HG03095 (cell line): ENCODE measurements around the gene SLC6A16.
A peak's percentile ranks its signal among the peaks of the same experiment; 100 is the strongest.
"Not testable (repeated sequence)": the region's sequence is repeated elsewhere in the genome, so short reads cannot be mapped to it uniquely, and the experiment has no call there.

Experiments
- ATAC-seq: cut with Tn5 transposase; IDR thresholded peaks from one replicate; pipeline ENCODE4 v1.9.1; 2021; ENCODE audit warnings: moderate library complexity; ENCODE audit not compliant: unreplicated experiment

SLC6A16 gene

DNA sequence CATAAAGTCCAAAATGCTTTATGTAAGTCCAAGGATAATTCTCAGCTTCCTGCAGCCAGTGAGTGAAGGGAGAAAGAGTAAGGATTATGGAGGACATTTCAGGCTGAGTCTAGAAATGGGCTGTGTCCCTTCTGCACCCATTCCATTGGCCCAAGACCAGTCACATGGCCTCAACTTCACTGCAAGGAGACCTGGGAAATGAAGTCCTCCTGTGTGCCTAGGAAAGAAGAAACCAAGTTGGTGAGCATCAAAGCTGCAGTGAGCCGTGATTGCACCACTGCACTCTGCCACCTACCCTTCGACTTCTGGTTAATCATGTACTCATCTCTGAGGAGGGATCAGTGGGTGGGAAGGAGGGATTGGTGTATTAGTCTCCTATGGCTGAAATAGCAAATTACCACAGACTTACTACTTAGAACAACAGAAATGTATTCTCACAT, 6.6 kb upstream of the SLC6A16 start:
- ATAC-seq, result peak; percentile 41

DNA sequence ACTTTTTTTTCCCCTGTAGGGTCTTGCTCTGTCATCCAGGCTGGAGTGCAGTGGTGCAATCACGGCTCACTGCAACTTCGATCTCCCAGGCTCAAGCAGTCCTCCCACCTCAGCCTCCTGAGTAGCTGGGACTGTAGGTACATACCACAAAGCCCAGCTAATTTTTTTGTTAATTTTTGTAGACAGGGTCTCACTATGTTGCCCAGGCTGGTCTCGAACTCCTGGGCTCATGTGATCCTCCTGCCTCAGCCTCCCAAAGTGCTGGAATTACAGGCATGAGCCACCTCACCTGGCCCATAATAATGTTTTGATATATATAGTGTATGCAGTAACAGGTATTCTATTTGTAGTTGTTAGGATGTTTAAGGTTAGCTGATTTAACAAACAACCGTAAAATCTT, 6.2 kb upstream of the SLC6A16 start:
- ATAC-seq, result not testable (repeated sequence)

DNA sequence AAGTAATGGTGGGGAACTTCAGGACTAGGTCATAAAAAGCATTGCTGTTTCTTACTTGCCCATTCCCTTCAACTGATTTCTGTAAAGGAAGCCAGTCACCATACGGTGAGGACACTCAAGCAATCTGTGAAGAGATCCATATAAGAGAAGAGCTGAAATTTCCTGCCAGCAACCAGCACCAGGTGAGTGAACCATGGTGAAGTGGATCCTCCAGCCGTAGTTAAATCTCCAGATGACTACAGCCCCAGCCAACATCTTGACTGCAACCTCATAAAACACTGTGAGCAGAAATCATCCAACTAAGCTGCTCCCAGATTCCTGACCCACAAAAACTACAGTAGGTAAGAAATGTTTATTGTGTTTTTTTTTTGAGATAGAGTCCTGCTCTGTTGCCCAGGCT, 3.8 kb upstream of the SLC6A16 start:
- no peak for ATAC-seq

DNA sequence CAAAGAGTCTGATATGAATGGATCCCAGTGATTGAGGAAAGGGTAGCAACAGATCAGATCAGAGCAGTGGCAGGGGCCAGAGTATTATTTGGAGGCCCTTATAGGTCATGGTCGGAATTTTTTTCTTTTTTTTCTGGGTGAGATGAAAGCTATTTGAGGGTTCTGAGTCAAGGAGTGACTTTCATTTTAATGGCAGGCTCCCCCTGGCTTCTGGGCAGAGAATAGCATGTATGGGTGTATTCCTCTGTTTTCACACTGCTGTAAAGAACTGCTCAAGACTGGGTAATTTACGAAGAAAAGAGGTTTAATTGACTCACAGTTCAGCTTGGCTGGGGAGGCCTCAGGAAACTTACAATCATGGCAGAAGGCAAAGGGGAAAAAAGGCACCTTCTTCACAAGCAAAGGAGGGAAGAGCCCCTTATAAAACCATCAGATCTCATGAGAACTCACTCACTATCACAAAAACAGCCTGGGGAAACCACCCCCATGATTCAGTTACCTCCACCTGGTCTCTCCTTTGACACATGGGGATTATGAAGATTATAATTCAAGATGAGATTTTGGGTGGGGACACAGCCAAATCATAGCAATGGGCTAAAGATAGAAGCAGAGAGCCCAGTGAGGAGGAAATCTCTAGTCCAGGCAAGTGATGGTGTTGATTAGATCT, 3.0 kb upstream of the SLC6A16 start:
- no peak for ATAC-seq

DNA sequence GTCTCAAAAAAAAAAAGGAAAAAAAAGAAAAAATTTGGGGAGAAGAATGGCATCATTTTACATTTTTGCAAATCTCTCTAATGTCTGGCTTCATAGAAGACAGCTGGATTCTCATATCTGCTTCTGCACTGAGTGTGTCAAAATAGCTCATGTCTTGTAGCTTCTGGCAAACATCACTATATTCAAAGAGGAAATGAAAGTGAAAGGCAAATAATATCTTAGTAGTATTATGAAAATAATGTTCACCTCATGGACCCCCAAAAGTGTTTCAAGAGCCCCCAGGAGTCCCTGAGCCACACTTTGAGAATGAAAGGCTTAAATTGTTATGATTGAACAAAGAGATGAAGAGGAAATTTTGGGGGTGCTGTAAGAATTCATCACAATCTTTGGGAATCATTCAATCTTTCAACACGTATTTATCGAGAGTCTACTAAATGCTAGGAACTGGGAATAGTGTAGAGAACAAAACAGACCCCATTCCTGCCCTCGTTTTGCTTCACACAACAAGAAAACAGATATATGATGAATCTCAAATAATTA, 1.2 kb upstream of the SLC6A16 start:
- no peak for ATAC-seq

DNA sequence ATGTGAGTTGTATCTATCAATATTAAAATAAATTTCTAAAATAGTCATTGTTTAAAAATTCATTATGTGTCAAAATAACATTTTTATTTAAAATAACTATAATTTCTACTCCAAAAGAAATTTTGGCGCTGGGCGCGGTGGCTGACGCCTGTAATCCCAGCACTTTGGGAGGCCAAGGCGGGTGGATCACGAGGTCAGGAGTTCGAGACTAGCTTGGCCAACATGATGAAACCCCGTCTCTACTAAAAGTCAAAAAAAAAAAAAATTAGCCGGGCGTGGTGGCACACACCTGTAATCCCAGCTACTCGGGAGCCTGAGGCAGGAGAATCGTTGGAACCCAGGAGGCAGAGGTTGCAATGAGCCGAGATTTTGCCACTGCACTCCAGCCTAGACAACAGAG, 765 bp upstream of the SLC6A16 start:
- not testable (repeated sequence) for ATAC-seq

DNA sequence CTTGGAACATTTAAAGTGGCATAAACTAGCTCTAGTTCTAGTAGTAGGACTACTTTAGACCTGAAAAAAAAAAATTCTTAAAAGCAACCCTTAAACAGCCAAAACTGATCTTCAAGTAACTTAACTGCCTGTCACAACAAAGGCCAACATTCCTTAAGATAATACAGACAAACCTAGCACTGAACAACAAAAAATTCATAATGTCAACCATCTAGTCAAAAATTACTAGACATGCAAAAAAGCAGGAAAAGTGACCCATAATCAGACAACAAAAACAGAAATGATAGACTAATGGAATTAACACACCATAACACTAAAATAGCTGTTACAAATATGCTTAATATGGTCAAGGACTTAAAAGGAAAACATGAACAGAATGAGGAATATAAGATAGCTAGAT, 6.7 kb downstream of the SLC6A16 start:
- no peak for ATAC-seq

DNA sequence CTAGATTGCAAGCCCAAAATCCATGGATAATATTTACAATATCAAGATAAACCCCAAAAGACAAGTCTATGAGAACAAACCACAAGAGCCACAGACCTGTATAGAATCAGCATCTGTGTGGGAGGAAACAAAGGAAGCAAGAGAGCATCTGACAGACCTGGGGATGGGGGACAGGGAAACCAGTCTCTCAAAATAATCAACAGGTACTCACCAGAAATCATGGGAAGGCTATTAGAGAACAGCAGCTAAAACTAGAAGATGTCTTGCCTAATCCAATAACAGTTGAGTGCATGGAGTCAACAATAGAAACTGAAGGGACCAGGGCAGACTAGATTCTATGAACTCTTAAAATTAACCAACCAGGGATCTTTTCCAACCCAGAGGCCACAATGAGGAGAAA, 8.7 kb downstream of the SLC6A16 start:
- no peak for ATAC-seq

DNA sequence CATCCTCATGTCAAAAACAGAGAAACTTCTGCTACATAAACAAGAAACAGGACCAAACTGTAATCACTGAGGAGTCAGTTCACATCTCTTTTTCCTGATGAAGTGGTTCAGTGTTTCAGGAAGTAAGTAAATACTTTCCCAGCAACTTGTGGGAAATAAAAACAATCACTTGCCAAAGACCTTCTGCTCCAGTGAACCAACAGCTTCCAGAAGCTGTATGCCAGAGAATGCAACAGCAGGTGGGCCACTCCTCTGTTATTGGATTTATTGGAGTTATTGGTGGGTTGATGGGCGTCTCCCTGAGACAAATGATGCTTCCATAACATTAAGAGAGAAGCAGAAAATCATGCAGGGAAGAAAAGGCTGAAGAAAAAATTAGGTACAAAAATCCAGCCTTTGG, 9.9 kb downstream of the SLC6A16 start:
- no peak for ATAC-seq

DNA sequence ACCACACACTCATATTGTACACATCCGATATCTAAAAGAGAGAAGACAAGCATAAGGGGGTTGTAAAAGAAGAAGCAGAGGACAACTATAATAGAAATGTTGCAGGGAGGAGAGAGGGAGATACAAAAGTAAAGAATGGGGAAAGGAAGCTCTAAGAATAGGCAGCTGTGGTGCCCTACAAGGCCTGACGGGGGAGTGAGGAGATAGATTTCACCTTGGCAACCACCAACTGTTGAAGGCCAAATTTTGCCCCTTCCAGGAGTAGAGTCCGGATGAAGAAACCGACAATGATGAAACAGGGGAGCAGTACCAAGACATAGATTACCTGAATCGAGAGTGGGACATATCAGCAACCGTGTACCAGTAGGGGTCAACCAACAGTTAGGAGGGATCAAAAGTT, 15.9 kb downstream of the SLC6A16 start:
- no peak for ATAC-seq

DNA sequence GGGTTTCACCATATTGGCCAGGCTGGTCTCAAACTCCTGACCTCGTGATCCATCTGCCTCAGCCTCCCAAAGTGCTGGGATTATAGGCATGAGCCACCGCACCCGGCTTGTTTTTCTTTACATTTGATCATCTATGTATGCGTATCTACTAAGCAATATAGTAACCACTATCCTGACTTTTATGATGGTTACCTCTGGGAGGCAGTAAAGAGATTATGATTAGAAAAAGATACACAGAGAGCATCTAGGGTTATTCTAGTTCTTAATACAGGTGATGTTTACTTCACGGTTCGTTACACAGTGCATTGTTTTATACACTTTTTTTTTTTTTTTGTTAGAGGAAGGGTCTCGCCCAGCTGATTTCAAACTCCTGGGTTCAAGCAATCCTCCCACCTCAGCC, 18.3 kb downstream of the SLC6A16 start:
- not testable (repeated sequence) for ATAC-seq

DNA sequence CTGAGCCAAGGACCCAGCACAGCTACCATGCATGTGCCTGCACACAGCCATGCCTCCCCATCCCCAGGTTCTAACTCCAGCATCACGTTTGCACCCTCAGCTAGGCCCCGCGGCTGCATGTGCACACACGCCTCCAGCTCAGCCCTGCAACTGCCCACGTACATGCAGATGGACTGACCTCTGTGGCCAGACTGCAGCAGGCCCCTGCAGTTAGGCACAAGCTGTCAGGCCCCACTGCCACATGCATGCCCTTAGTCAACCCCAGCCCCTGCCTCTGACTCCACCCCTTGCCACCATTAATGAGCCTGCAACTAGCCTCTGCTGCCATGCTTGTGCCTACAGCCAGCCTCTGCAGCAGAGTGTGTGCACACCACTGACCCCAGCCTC, 23.1 kb downstream of the SLC6A16 start:
- no peak for ATAC-seq

DNA sequence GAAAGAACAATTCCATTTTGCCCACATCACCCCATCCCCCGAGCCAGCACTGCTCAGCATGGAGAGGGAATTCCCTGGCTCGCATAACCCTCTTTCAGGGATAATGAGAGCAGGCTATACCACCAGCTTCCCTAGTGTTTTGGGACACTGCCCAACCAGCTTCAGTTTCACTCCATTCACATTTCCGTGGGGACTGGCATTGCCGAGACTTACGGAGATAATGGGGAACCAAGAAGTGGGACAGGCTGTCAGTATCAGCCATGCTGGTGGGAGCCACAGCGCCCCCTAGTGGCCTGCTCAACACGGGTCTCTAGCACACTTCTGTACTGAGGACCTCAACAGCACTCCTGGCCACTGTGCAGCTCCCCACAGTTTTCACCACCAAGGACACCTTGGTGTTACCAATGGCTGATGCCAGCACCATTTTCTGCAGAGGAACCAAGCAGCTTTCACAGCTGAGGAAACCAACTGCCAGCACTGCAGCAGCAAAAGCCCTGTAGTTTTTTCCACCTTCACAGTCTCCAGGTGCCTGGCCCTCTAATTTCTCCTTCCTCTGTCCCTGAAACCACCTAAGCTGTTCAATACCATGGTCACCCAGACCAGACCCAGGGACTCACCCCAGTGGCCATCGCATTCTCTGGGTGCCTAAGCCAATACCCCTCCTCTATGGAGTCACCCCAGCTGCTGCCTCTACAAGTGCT, 23.7 kb downstream of the SLC6A16 start:
- peak; percentile 59 for ATAC-seq

DNA sequence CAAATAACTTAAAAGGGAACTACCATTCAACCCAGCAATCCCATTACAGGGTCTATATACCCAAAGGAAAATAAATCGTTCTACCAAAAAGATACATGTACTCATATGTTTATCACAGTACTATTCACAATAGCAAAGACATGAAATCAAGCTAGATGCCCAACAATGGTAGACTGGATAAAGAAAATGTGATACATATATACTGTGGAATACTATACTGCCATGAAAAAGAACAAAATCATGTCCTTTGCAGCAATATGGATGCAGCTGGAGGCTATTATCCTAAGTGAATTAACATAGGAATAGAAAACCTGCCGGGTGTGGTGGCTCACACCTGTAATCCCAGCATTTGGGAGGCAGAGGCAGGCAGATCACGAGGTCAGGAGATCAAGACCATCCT, 26.3 kb downstream of the SLC6A16 start:
- ATAC-seq, result not testable (repeated sequence)

DNA sequence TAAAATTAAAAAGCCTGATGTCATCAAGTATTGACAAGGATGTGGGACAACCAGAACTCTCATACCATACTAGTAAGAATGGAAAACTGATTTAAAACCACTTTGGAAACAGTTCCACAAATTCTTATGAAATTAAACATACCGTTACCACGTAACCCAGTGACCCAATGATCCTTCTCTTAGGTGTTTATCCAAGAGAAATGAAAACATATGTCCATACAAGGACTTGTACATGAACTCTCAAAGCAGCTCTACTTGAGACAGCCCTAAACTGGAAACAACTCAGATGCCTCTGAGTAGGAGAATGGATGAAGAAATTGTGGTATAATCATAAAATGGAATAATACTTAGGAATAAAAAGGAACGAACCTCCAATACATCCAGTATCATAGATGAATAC, 27.6 kb downstream of the SLC6A16 start:
- ATAC-seq, result no peak

DNA sequence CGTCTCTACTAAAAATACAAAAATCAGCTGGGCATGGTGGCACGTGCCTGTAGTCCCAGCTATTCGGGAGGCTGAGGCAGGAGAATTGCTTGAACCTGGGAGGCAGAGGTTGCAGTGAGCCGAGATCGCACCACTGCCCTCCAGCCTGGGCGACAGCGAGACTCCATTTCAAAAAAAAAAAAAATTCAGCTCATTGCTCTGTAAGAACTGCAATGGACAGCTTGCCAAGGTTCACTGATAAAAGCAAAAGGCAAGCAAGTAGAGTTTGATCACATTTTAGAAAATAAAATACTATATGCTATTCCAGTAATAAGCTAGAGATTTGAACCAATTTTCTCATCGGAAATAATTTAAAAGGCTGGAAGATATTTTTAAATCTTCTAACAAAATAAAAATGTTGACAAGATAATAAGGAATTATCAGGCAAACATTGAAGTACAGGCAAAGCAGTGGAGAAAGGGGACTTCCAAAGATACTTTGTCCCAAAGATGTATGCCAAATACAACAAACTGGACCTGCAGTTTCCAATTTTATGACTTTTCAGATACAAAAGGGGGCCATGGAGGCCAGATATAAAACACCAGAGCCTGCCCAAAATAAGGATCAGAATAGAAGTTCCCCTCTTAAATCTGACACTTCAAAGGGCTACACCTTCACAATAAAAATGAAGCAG, 29.6 kb downstream of the SLC6A16 start:
- no peak for ATAC-seq

DNA sequence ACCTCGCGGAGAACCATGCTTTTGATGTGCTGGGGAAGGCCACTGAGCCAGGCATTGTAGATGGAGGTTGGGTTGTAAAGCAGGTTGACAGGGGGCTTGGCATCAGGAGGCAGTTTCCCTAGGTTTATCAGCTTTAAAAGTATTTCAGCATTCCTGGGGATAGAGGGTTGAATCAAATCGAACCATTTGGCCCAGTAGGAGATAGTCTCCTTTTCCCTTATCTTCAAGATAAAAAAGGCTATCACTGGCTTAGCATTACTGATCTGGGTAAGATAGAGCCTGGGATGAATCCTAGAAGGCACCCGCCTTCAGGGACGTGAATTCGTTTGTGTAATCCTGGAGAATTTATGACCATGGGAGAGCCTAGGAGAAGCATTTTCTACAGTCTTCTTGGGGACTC, 30.6 kb downstream of the SLC6A16 start:
- ATAC-seq, result no peak

DNA sequence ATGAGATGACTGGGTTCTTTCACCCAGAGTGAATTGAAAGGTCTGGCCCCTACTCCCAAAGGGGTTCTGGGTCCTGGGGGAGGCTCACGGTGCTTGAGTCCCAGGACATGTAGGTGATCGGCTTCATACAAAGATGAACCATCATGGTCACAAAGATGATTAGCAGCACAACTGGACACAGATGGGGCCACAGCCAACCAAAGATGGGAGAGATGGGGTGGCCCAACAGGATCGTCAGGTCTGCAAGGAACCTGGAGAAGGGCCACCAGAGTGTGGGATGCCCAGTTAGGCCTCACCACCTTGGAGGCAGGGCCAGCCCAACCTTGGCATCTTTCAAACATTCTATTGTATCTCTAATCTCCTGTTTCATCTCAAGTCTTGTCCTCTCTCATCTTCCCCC, 34.5 kb downstream of the SLC6A16 start:
- no peak for ATAC-seq

DNA sequence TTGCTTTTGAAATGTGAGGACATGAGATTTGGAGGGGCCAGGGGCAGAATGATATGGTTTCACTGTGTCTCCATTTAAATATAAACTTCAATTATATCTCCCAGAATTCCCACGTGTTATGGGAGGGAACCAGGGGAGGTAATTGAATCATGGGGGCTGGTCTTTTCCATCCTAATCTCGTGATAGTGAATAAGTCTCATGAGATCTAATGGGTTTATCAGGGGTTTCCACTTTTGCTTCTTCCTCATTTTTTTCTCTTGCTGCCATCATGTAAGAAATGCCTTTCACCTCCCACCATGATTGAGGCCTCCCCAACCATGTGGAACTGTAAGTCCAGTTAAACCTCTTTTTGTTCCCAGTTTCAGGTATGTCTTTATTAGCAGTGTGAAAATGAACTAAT, 35.7 kb downstream of the SLC6A16 start:
- not testable (repeated sequence) for ATAC-seq

DNA sequence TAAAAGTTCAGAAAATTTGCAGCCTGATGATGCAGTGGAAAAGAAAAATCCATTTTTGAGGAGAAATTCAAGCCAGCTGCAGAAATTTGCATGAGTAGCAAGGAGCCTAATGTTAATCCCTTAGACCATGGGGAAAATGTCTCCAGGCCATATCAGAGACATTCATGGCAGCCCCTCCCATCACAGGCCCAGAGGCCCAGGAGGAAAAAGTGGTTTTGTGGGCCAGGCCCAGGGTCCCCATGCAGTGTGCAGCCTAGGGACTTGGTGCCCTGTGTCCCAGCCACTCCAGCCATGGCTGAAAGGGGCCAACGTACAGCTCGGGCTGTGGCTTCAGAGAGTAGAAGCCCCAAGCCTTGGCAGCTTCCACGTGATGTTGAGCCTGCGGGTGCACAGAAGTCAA, 36.8 kb downstream of the SLC6A16 start:
- ATAC-seq, result not testable (repeated sequence)

DNA sequence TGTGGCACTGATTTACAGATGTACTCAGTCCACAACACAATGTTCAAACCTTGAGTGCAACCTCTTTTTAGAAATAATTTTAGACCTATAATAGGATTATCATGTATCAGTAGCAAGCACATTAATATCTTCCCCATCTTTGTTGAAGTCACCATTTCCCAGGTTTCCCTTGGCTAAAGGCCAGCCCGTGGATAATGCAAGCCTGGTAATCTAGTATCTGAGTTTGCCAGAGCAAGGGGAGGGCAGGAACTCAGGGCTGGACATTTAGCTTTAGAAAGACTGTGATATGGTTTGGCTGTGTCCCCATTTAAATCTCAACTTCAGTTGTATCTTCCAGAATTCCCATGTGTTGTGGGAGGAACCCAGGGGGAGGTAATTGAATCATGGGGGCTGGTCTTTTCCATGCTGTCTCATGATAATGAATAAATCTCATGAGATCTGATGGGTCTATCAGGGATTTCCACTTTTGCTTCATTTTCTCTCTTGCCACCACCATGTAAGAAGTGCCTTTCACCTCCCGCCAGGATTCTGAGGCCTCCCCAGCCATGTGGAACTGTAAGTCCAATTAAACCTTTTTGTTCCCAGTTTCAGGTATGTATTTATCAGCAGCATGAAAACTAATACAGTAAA, 37.7 kb downstream of the SLC6A16 start:
- no peak for ATAC-seq
